NCI-H2107 treated with DMSO at 0.1 percent for 48 hours (cell line): Measurements from ENCODE around the gene RNF223.
"Not testable (repeated sequence)": the region's sequence is repeated elsewhere in the genome, so short reads cannot be mapped to it uniquely, and the experiment has no call there.

Source experiments
- DNase-seq: peaks from one replicate; lab custom pipeline; 2025; ENCODE audit not compliant: unreplicated experiment; lab: John Stamatoyannopoulos, UW

Gene RNF223

GRCh38 chr1:1031659-1032235 is 42.4 kb downstream of the RNF223 start:
- DNase-seq, result no peak

- not testable (repeated sequence) for DNase-seq
Measured at GRCh38 chr1:1030867-1031658, 43.0 kb downstream of the RNF223 start.

GRCh38 chr1:1027791-1028190 is 46.3 kb downstream of the RNF223 start:
- no peak for DNase-seq

- no peak for DNase-seq
Measured at GRCh38 chr1:1026599-1027413, 47.3 kb downstream of the RNF223 start.

- DNase-seq, result no peak
Measured at GRCh38 chr1:1025730-1026129, 48.4 kb downstream of the RNF223 start.

- no peak for DNase-seq
Measured at GRCh38 chr1:1024771-1025699, 49.1 kb downstream of the RNF223 start.

GRCh38 chr1:1024149-1024770 is 49.8 kb downstream of the RNF223 start:
- no peak for DNase-seq

- no peak for DNase-seq
Measured at GRCh38 chr1:1023700-1024099, 50.4 kb downstream of the RNF223 start.

- no peak for DNase-seq
Measured at GRCh38 chr1:1022302-1023009, 51.6 kb downstream of the RNF223 start.

GRCh38 chr1:1021920-1022259 is 52.2 kb downstream of the RNF223 start:
- no peak for DNase-seq

- no peak for DNase-seq
Measured at GRCh38 chr1:1021010-1021919, 52.8 kb downstream of the RNF223 start.
